Ecto neural progenitor cell (in vitro differentiated cells): ENCODE measurements around the gene PM20D2.
A peak's percentile ranks its signal among the peaks of the same experiment; 100 is the strongest.

Experiments
- DNase-seq: peaks from one replicate; pipeline ENCODE4 v3.0.0-alpha.2; 2018; ENCODE audit warnings: low spot score

Gene PM20D2

DNA sequence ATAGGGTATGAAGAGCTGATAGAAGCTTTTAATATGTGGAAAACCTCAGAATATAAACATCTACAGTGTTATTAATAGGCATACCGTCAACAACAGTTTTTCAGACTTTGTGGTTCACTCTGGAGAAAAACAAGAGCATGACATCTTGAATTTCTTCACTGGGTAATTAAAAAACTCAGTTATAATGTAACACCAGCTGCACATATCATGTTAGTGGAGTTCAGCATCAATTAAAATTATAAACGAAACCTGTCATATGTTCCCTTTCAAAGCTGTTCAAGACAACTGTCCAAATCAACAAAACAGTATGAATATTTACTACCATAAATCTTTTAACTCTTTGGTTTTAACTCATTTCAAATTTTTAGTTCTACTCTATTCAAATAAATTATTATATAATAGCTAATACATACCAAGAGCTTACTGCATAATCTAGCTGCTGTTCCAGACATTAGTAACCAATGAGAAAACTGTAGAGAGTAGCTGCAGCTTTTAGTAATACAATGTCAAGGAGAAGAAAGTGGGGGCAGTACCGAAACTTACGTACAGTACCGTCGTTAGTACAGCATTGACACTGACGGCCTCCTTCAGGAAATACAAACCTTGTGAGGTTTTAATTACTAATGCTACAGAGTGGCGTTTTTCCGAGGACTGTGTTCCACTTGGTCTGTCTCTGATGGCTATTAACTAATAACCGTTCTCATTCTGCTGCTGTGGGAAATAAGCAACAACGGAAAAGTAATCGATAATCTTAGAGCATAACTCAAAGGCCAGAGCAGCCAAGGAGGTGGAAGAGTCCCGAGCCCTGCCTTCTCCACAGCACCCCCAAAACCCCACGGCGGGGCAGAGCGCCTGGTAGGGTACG lies 532 bp upstream of the PM20D2 start:
- no peak for DNase-seq

GRCh38 chr6:89146718-89147700 lies 1.2 kb downstream of the PM20D2 start:
- no peak for DNase-seq

DNA sequence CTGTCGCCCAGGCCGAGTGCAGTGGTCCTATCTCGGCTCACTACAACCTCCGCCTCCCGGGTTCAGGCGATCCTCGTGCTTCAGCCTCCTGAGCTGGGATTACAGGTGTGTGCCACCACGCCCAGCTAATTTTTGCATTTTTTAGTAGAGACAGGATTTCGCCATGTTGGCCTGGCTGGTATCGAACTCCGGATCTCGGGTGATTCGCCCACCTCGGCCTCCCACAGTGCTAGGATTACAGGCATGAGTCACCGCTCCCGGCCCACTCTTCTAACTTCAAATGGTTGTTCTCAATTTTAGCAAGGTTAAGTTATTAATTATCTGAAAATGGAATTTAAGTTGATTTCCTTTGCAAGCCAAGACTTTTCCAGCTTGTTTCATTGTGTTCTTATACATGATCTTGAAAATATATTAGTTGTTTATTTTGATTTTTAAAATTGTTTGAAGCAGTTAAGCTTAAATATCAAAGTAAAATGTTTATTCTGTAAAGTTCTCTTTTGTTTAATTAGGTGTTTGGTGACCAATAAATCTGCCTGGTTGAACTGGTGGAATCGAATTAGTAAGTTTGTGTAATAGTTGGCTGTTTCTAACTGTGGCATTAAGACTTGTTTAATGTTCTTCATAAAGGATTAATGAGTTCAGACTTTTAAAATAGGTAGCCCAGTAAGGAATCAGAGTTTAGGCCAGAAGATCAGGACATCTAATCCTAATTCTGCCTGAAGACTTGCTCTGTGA lies 2.3 kb downstream of the PM20D2 start:
- DNase-seq = no peak

DNA sequence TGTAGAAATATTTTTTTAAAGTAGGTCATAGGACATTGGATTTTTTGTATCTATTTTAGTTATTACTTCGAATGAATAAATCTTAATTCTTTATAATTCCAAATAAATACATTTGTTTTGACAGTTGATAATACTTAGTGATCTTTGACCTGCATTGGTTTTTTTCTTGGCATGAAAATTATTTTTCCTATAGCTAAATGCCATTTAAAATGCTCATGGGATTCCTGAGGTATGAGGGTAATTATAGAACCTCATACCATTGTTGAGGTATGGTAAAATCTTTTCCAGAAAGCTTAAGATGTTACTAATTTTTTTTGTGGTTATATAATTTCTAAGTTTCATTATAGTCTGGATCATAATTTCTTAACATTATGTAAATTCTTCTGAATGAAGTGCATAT lies 8.3 kb downstream of the PM20D2 start:
- DNase-seq = no peak

- DNase-seq = no peak
Measured at GRCh38 chr6:89160331-89161092, 14.7 kb downstream of the PM20D2 start.

- DNase-seq = no peak
Measured at GRCh38 chr6:89161326-89162046, 15.6 kb downstream of the PM20D2 start.

GRCh38 chr6:89162047-89162371 lies 16.2 kb downstream of the PM20D2 start:
- no peak for DNase-seq

GRCh38 chr6:89172131-89172530 lies 26.3 kb downstream of the PM20D2 start:
- no peak for DNase-seq

GRCh38 chr6:89173634-89174033 lies 27.8 kb downstream of the PM20D2 start:
- no peak for DNase-seq

DNA sequence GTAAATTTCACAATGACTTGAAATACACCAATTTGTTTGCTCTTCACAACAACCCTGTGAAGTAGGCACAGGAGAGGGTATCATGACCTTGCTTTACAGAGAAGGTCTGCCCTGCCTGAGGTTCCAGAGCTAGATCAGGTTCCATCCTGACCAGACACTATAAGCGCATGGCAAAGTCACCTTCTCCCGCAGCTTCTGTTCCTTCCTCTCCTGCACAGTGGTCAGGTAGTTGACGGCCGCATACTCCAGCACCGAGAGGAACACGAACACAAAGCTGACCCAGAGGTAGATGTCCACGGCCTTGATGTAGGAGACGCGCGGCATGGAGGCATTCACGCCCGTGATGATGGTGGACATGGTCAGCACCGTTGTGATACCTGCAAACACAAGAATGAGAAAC lies 34.3 kb downstream of the PM20D2 start:
- DNase-seq = no peak

GRCh38 chr6:89180971-89181370 lies 35.1 kb downstream of the PM20D2 start:
- no peak for DNase-seq

DNA sequence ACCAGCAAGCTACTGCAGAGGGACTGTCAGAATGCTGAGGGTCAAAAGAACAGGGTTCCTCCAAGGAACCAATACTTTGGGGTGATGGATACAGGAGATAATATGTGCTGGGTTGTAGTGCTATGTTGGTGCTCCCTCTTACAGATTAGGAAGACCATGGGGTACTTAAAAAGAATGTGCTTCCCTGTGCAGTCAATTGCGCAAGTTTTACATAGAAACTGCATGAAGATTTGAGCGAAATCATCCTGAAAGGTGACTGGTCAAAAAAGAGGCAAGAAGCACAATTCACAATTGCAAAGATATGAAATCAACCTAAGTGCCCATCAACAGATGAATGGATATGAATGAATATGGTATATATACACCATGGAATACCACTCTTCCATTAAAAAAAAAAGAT lies 37.4 kb downstream of the PM20D2 start:
- DNase-seq = no peak

GRCh38 chr6:89184344-89184743 lies 38.5 kb downstream of the PM20D2 start:
- peak; percentile 52 for DNase-seq

DNA sequence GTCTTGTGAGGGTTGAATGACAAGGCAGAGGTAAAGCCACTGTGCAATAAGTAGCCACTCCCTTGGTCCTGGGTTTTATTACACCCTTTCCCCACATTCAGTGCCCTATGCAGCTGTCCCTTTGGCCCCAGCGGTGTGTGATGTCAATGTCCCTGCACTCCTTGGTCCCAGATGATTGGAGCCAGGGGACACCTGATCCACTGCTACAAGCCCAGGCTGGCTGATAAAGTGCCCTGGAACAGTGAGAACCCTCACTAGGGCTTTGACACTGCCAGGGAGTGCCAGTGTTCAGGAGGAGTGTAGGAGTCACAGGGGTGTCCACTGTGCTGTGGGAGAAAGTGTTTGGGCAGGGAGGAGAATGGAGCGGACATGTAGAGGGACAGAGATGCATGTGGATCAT lies 40.9 kb downstream of the PM20D2 start:
- no peak for DNase-seq

DNA sequence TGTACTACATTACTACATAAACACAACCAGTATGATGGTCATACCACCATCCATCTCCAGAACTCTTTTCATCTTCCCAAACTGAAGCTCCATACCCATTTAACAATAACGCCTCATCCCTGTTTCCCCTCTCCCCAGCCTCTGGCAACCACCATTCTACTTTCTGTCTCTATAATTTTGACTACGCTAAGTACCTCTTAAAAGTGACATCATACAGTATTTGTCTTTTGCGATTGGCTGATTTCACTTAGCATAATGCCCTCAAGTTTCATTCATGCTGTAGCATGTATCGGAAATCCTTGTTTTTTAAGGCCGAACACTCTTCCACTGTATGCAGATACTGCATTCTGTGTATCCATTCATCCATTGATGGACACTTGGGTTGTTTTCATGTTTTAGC lies 41.6 kb downstream of the PM20D2 start:
- no peak for DNase-seq

DNA sequence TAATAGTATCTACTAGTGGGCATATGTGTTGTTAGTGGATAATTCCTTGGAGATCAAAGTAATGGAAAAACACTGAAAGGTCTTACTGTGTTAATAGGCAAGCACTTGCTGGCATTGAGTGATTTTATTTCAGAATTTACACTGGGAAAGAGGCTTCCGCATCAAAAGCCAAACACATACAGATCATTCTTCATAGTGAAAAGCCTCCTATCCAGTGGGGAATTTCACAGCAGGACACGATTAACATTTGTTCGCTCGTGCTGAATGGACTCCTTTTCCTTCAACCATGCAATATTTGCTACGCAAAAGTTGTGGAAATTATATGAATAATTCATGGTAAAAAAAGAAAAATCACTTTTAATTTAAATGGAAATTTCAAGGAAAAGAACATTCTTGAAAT lies 44.9 kb downstream of the PM20D2 start:
- no peak for DNase-seq

- DNase-seq = no peak
Measured at GRCh38 chr6:89194559-89194958, 48.7 kb downstream of the PM20D2 start.

- DNase-seq = no peak
Measured at GRCh38 chr6:89197141-89197540, 51.3 kb downstream of the PM20D2 start.

- DNase-seq = no peak
Measured at GRCh38 chr6:89198235-89198634, 52.4 kb downstream of the PM20D2 start.

DNA sequence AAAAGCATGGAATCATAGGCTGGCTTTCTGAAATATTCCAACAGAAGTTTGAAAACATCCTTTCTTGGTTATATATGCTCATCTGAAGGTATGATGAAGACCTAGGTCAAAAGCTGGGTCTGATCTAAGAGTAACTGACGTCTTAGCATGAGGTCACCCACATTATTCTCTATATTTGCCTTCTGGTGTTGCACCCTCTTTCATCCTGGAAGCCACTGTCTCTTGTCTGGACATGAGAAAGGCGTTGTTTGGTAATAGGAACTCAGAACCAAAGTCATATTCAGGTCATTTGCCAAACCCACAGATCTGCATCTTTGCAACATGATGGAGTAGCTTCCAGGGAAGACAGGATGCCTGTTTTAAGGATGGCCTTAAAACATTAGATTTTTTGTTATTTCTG lies 53.7 kb downstream of the PM20D2 start:
- DNase-seq = no peak

- DNase-seq = no peak
Measured at GRCh38 chr6:89200706-89201215, 54.9 kb downstream of the PM20D2 start.
